ENCODE data around the gene RHBDF2. TPM values are rescaled to one million over a fixed set of nuclear protein-coding genes. Genes with fewer than 3 reads are reported as not detected.

The RHBDF2 gene
- total and polyA plus RNA-seq, 4 experiments from 2014 or later: 5.4 to 62.2 (median 32.6) TPM

DNA sequence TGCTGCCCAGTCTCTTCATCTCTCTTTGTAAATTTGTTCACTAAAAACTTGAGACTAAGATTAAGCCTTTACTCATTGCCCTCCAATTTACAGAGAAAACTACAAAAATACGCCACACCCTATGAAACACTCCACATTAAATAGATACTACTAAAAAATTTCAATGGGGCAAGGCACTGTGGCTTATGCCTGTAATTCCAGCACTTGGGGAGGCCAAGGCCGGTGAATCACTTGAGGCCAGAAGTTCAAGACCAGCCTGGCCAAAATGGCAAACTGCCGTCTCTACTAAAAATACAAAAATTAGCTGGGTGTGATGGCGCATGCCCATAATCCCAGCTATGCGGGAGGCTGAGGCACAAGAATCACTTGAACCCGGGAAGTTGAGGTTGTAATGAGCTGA, 52.1 kb downstream of the RHBDF2 start:
- Mint-ChIP-seq H3K4me3 (no peak overlapping the region), H3K4me1 (peaks cover 30 to 80% (median 50%) of the 10 kb centered on the region in 4 donors), H3K27ac (no peak overlapping the region), H3K9me3 (no peaks in the 10 kb centered on the region), H3K36me3 (peaks cover 2 to 4% of the 10 kb centered on the region in 2 donors), H3K27me3 (no peaks in the 10 kb centered on the region)
- no peaks in the 10 kb centered on the region for H3K9me3 ChIP-seq (ENCODE audit: control insufficient read depth in 1 of 2, low read length in 2 of 2)
- H3K4me3 ChIP-seq (ENCODE audit: low read length in 2 of 2): no peak overlapping the region
- H3K27me3 ChIP-seq (ENCODE audit: insufficient read depth, low read length): no peaks in the 10 kb centered on the region
- peaks cover 24% of the 10 kb centered on the region for H3K4me1 ChIP-seq (ENCODE audit: insufficient read depth, low read length)
- no peak overlapping the region for H3K27ac ChIP-seq (ENCODE audit: low read depth, low read length)
- no peak for DNase-seq
- POLR2A ChIA-PET (ENCODE audit: partially characterized antibody): interaction anchor here (0.9 kb wide), 1 partner anchor 35 kb away, joined by 3 read pairs; no protein-coding TSS in a partner anchor
- H3K36me3 ChIP-seq (ENCODE audit: insufficient read depth, low read length): no peaks in the 10 kb centered on the region
- CTCF ChIA-PET (ENCODE audit: partially characterized antibody): interaction anchor here (0.9 to 1.7 kb wide), 5 partner anchors 14 to 150 kb away, joined by 3 to 6 read pairs (median 4); partner anchors contain the start of gene AANAT
- intact Hi-C loops (cut with micrococcal nuclease): no loop called here

GRCh38 chr17:76447931-76448652, 53.1 kb downstream of the RHBDF2 start:
- H3K4me3 ChIP-seq (ENCODE audit: low read length in 2 of 2): no peak overlapping the region
- H3K9me3 Mint-ChIP-seq: no peaks in the 10 kb centered on the region
- H3K4me1 Mint-ChIP-seq: peaks cover 30 to 83% (median 52%) of the 10 kb centered on the region in 4 donors
- intact Hi-C loops (cut with micrococcal nuclease): no loop called here
- H3K9me3 ChIP-seq (ENCODE audit: control insufficient read depth in 1 of 2, low read length in 2 of 2): no peaks in the 10 kb centered on the region
- peaks cover 2 to 7% of the 10 kb centered on the region in 2 donors for H3K36me3 Mint-ChIP-seq
- DNase-seq: no peak
- H3K27ac Mint-ChIP-seq: peak overlapping the region in 3 of 7 donors; percentile 11 to 73 (median 18)
- no peaks in the 10 kb centered on the region for H3K27me3 ChIP-seq (ENCODE audit: insufficient read depth, low read length)
- peaks cover 24% of the 10 kb centered on the region for H3K4me1 ChIP-seq (ENCODE audit: insufficient read depth, low read length)
- CTCF ChIA-PET (ENCODE audit: partially characterized antibody): interaction anchor here (1.4 to 1.5 kb wide), 2 partner anchors 13 to 149 kb away, joined by 3 to 4 read pairs; no protein-coding TSS in a partner anchor
- H3K36me3 ChIP-seq (ENCODE audit: insufficient read depth, low read length): no peaks in the 10 kb centered on the region
- peak overlapping the region in 2 of 8 donors; percentile 31 to 48 for H3K4me3 Mint-ChIP-seq
- POLR2A ChIA-PET (ENCODE audit: partially characterized antibody): interaction anchor here (0.9 kb wide), 1 partner anchor 34 kb away, joined by 3 read pairs; no protein-coding TSS in a partner anchor
- no peak overlapping the region for H3K27ac ChIP-seq (ENCODE audit: low read depth, low read length)
- no peaks in the 10 kb centered on the region for H3K27me3 Mint-ChIP-seq

DNA sequence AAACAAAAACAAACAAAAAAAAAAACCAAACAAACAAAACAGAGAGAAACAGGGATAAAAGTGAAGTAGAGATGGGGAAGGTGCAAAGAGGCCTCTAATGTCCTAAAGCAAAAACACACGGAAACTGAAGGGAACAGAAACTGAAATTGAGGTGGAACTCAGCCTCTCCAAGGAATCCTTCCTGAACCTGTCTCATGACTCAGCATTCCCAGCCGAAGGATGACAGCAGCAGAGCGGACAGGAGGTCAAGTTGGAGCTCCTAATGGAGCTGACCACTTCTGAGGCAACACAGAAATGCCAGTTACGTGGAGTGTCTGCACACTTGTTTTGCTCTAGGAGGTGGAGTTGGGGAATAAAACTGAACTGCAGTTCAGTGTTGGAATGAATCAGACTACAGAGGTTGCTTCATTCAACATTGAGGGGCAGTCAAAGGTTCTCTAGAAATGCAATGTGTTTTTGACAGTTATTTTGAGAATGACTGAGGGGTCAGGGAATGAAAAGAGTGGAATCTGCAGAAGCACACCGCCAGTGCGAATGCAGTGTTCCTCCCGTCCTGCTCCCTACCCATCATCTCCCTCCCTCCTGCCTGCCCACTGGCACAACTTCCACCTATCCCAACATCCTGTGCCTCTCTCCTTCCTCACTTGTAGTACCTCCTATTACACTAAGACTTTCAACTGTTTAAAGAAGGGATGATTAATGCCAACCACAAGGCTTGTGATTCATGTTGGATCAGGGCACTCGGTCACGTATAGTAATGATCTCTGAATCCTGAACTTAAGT, 54.6 kb downstream of the RHBDF2 start:
- Histone ChIP-seq H3K9me3 (ENCODE audit: control insufficient read depth in 1 of 2, low read length in 2 of 2) (no peaks in the 10 kb centered on the region), H3K27me3 (ENCODE audit: insufficient read depth, low read length) (no peaks in the 10 kb centered on the region), H3K36me3 (ENCODE audit: insufficient read depth, low read length) (no peaks in the 10 kb centered on the region), H3K4me3 (ENCODE audit: low read length in 2 of 2) (no peak overlapping the region), H3K4me1 (ENCODE audit: insufficient read depth, low read length) (peaks cover 23% of the 10 kb centered on the region), H3K27ac (ENCODE audit: low read depth, low read length) (no peak overlapping the region)
- Mint-ChIP-seq H3K27ac (no peak overlapping the region), H3K36me3 (peaks cover 2 to 7% of the 10 kb centered on the region in 2 donors), H3K4me1 (peaks cover 32 to 86% (median 55%) of the 10 kb centered on the region in 4 donors), H3K4me3 (peak overlapping the region in 2 of 8 donors; percentile 15 to 57), H3K27me3 (no peaks in the 10 kb centered on the region), H3K9me3 (no peaks in the 10 kb centered on the region)
- no peak for DNase-seq
- ChIA-PET CTCF (ENCODE audit: partially characterized antibody) (no interaction called here), POLR2A (ENCODE audit: partially characterized antibody) (no interaction called here)
- intact Hi-C loops (cut with micrococcal nuclease): no loop called here

- Histone ChIP-seq H3K4me1 (ENCODE audit: insufficient read depth, low read length) (peaks cover 17% of the 10 kb centered on the region), H3K9me3 (ENCODE audit: control insufficient read depth in 1 of 2, low read length in 2 of 2) (no peaks in the 10 kb centered on the region), H3K36me3 (ENCODE audit: insufficient read depth, low read length) (no peaks in the 10 kb centered on the region), H3K27ac (ENCODE audit: low read depth, low read length) (no peak overlapping the region), H3K4me3 (ENCODE audit: low read length in 2 of 2) (no peak overlapping the region), H3K27me3 (ENCODE audit: insufficient read depth, low read length) (no peaks in the 10 kb centered on the region)
- Mint-ChIP-seq H3K27me3 (no peaks in the 10 kb centered on the region), H3K9me3 (no peaks in the 10 kb centered on the region), H3K27ac (peak overlapping the region in 2 of 7 donors; percentile 3 to 49), H3K36me3 (peaks cover 2 to 7% of the 10 kb centered on the region in 2 donors), H3K4me3 (peak overlapping the region in 2 of 8 donors; percentile 15 to 57), H3K4me1 (peaks cover 29 to 84% (median 56%) of the 10 kb centered on the region in 4 donors)
- CTCF ChIA-PET (ENCODE audit: partially characterized antibody): interaction anchor here (0.6 kb wide), 1 partner anchor 48 kb away, joined by 3 read pairs; no protein-coding TSS in a partner anchor
- POLR2A ChIA-PET (ENCODE audit: partially characterized antibody): interaction anchor here (0.6 to 0.7 kb wide), 2 partner anchors 52 to 179 kb away, joined by 3 read pairs; no protein-coding TSS in a partner anchor
- no peak for DNase-seq
- intact Hi-C loops (cut with micrococcal nuclease): no loop called here
These were observed 55.4 kb downstream of the RHBDF2 start for GRCh38 chr17:76445697-76446448.

DNA sequence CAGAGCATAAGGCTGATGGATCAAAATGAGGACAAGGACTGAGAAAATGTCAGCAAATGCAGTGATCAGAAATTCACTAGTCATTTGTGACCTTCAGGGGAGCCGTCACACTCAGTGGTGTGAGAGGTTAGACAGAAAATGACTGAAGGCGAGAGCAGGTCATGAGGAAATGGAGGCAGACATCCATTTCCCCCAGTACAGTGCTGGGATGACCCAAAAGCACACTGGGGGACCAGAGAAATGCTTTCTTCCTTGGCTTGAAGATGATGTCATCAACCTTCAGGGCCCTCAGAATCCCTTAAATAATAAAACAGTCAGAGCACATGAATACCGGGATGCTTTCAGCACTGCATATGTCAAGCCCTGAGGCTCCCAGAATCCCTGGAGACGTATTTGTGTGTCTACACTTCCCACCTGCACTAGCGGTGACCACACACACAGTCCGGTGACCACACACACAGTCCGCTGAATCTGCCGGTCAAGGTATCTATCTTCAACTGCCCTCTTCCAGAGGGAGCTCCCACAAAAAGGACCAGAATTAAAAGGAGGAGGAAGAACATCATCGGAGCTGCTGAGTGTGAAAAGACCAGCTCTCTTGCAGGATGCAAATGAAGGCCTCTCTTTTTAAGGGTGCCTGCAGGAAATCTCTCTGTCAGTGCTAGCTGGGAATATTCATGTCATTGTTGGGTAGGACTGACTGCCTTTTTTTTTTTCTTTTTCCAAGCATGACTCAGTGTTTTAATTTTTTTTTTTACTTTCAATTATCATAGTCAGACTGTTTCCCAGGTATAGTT, 56.5 kb downstream of the RHBDF2 start:
- DNase-seq: no peak
- H3K4me3 ChIP-seq (ENCODE audit: low read length in 2 of 2): no peak overlapping the region
- Mint-ChIP-seq H3K4me3 (no peak overlapping the region), H3K36me3 (peaks cover 5 to 7% of the 10 kb centered on the region in 2 donors), H3K27me3 (no peaks in the 10 kb centered on the region), H3K4me1 (peaks cover 28 to 79% (median 54%) of the 10 kb centered on the region in 4 donors), H3K27ac (no peak overlapping the region), H3K9me3 (no peaks in the 10 kb centered on the region)
- ChIA-PET CTCF (ENCODE audit: partially characterized antibody) (interaction anchor here (1.2 kb wide), 1 partner anchor 141 kb away, joined by 4 read pairs; no protein-coding TSS in a partner anchor), POLR2A (ENCODE audit: partially characterized antibody) (interaction anchor here (0.7 to 1.5 kb wide), 2 partner anchors 8 to 53 kb away, joined by 3 to 6 read pairs; no protein-coding TSS in a partner anchor)
- no peaks in the 10 kb centered on the region for H3K36me3 ChIP-seq (ENCODE audit: insufficient read depth, low read length)
- no peaks in the 10 kb centered on the region for H3K9me3 ChIP-seq (ENCODE audit: control insufficient read depth in 1 of 2, low read length in 2 of 2)
- no peaks in the 10 kb centered on the region for H3K27me3 ChIP-seq (ENCODE audit: insufficient read depth, low read length)
- intact Hi-C loops (cut with micrococcal nuclease): no loop called here
- H3K4me1 ChIP-seq (ENCODE audit: insufficient read depth, low read length): peaks cover 16% of the 10 kb centered on the region
- no peak overlapping the region for H3K27ac ChIP-seq (ENCODE audit: low read depth, low read length)
